Large intestine (tissue), 3 donors: ENCODE measurements around the gene CISD3. TPM values are rescaled to one million over a fixed set of nuclear protein-coding genes. Genes with fewer than 3 reads are reported as not detected.
"Not testable (repeated sequence)": the region's sequence is repeated elsewhere in the genome, so short reads cannot be mapped to it uniquely, and the experiment has no call there.

Experiments used
- DNase-seq, 2 donors: peaks; one replicate each; pipeline versions ENCODE4 v3.0.0 to v3.0.0-alpha.2; 2013
- H3K27ac ChIP-seq: one replicate; pipeline ENCODE4 v1.5.1; 2013; ENCODE audit warnings: low read length
- H3K27me3 ChIP-seq: 2 replicates; pipeline ENCODE4 v1.6.1; 2013; ENCODE audit warnings: low read length; ENCODE audit not compliant: control insufficient read depth, insufficient read depth
- H3K36me3 ChIP-seq: 2 replicates; pipeline ENCODE4 v1.6.1; 2013; ENCODE audit warnings: low read length; ENCODE audit not compliant: control insufficient read depth, insufficient read depth
- H3K4me1 ChIP-seq: one replicate; pipeline ENCODE4 v1.6.1; 2013; ENCODE audit warnings: low read length; ENCODE audit not compliant: control insufficient read depth, insufficient read depth
- H3K4me3 ChIP-seq: one replicate; pipeline ENCODE4 v1.5.1; 2013; ENCODE audit warnings: low read length
- H3K9me3 ChIP-seq: one replicate; pipeline ENCODE4 v1.6.1; 2013; ENCODE audit warnings: mild to moderate bottlenecking, low read depth, low read length, moderate library complexity; ENCODE audit not compliant: control insufficient read depth
- WGBS: methylation state at CpG from one replicate; pipeline ENCODE4 v1.1.5; 2013; ENCODE audit warnings: low lambda C conversion rate; ENCODE audit not compliant: insufficient coverage; 5-methylcytosine and 5-hydroxymethylcytosine counted together
- polyA plus RNA-seq: library from polyadenylated mRNA; unstranded; fragments of 120-200 nt; gene quantifications from one replicate; pipeline ENCODE4 v1.2.1, GENCODE V29; 2013

CISD3 gene
- polyA plus RNA-seq, 1 donor: 47.7 TPM

- peak overlapping the region; percentile 70 for H3K27ac ChIP-seq
These were observed 4.0 kb upstream of the CISD3 start for GRCh38 chr17:38726145-38726544.

GRCh38 chr17:38727736-38728135 is 2.4 kb upstream of the CISD3 start:
- Histone ChIP-seq H3K9me3 (no peaks in the 10 kb centered on the region), H3K27me3 (no peaks in the 10 kb centered on the region), H3K4me3 (no peak overlapping the region), H3K27ac (no peak overlapping the region), H3K4me1 (peaks cover 45% of the 10 kb centered on the region), H3K36me3 (peaks cover 26% of the 10 kb centered on the region)
- WGBS: no CpG with 5 or more reads among the region's 5 CpGs
- no peak for DNase-seq

More at GRCh38 chr17:38726145-38726544, 4.0 kb upstream of the CISD3 start:
- peaks cover 29% of the 10 kb centered on the region for H3K4me1 ChIP-seq
- H3K4me3 ChIP-seq, H3K9me3 ChIP-seq, H3K27me3 ChIP-seq: not testable (repeated sequence)
- peaks cover 39% of the 10 kb centered on the region for H3K36me3 ChIP-seq
- no CpG with 5 or more reads among the region's 8 CpGs for WGBS
- DNase-seq: peak; percentile 89 to 92

GRCh38 chr17:38728290-38728831 is 1.8 kb upstream of the CISD3 start:
- no peak overlapping the region for H3K4me3 ChIP-seq
- DNase-seq: no peak
- H3K27ac ChIP-seq: no peak overlapping the region
- H3K36me3 ChIP-seq: peaks cover 25% of the 10 kb centered on the region
- H3K27me3 ChIP-seq: no peaks in the 10 kb centered on the region
- no CpG with 5 or more reads among the region's 8 CpGs for WGBS
- H3K9me3 ChIP-seq: no peaks in the 10 kb centered on the region
- H3K4me1 ChIP-seq: peaks cover 51% of the 10 kb centered on the region

- DNase-seq: no peak
- no peaks in the 10 kb centered on the region for H3K9me3 ChIP-seq
- H3K27me3 ChIP-seq: no peaks in the 10 kb centered on the region
- peaks cover 26% of the 10 kb centered on the region for H3K36me3 ChIP-seq
- H3K4me3 ChIP-seq: peak overlapping the region; percentile 55
- peak overlapping the region; percentile 66 for H3K27ac ChIP-seq
- H3K4me1 ChIP-seq: peaks cover 62% of the 10 kb centered on the region
- 60% methylated on average over 1 of the region's 14 CpGs for WGBS
These were observed 714 bp upstream of the CISD3 start for GRCh38 chr17:38729368-38729885.

GRCh38 chr17:38730526-38731379 is 612 bp downstream of the CISD3 start:
- Histone ChIP-seq H3K27ac (peak overlapping the region; percentile 98), H3K36me3 (peaks cover 22% of the 10 kb centered on the region), H3K4me1 (peaks cover 63% of the 10 kb centered on the region), H3K4me3 (peak overlapping the region; percentile 66), H3K9me3 (no peaks in the 10 kb centered on the region), H3K27me3 (no peaks in the 10 kb centered on the region)
- peak; percentile 84 to 91 for DNase-seq
- WGBS: 20% methylated on average over 1 of the region's 27 CpGs

- peaks cover 27% of the 10 kb centered on the region for H3K36me3 ChIP-seq
- no peaks in the 10 kb centered on the region for H3K27me3 ChIP-seq
- peaks cover 54% of the 10 kb centered on the region for H3K4me1 ChIP-seq
- H3K9me3 ChIP-seq: no peaks in the 10 kb centered on the region
- peak overlapping the region; percentile 66 for H3K4me3 ChIP-seq
- 100% methylated on average over 1 of the region's 8 CpGs for whole genome bisulfite sequencing
- DNase-seq: no peak
- peak overlapping the region; percentile 98 for H3K27ac ChIP-seq
These were observed 1.6 kb downstream of the CISD3 start for GRCh38 chr17:38731526-38732294.

GRCh38 chr17:38732376-38733281 is 2.5 kb downstream of the CISD3 start:
- Histone ChIP-seq H3K9me3 (no peaks in the 10 kb centered on the region), H3K4me3 (no peak overlapping the region), H3K4me1 (peaks cover 52% of the 10 kb centered on the region), H3K27ac (peak overlapping the region; percentile 98), H3K27me3 (no peaks in the 10 kb centered on the region), H3K36me3 (peaks cover 27% of the 10 kb centered on the region)
- DNase-seq: peak in 1 of 2 donors; percentile 84
- WGBS: no CpG with 5 or more reads among the region's 7 CpGs

- H3K4me1 ChIP-seq: peaks cover 52% of the 10 kb centered on the region
- no CpG with 5 or more reads among the region's 9 CpGs for WGBS
- no peaks in the 10 kb centered on the region for H3K9me3 ChIP-seq
- H3K27ac ChIP-seq: peak overlapping the region; percentile 98
- H3K27me3 ChIP-seq: no peaks in the 10 kb centered on the region
- peaks cover 27% of the 10 kb centered on the region for H3K36me3 ChIP-seq
- no peak overlapping the region for H3K4me3 ChIP-seq
- DNase-seq: no peak
These were observed 3.3 kb downstream of the CISD3 start for GRCh38 chr17:38733282-38733981.
